OCI-LY3 (cell line): Measurements from ENCODE around the gene NDRG3.

Experiments
- CTCF ChIP-seq: fragments of 200-600, 300-600 bp; sonication (generic); IDR thresholded peaks from 2 replicates; pipeline ENCODE4 v1.5.1; 2014; ENCODE audit warnings: antibody characterized with exemption, low read length, low read depth
- EZH2phosphoT487 ChIP-seq: fragments of 200-600 bp; shearing (Covaris generic); IDR thresholded peaks from 2 replicates; pipeline ENCODE4 v1.6.1; 2018; ENCODE audit warnings: antibody characterized with exemption, mixed run types, low read depth

DNA sequence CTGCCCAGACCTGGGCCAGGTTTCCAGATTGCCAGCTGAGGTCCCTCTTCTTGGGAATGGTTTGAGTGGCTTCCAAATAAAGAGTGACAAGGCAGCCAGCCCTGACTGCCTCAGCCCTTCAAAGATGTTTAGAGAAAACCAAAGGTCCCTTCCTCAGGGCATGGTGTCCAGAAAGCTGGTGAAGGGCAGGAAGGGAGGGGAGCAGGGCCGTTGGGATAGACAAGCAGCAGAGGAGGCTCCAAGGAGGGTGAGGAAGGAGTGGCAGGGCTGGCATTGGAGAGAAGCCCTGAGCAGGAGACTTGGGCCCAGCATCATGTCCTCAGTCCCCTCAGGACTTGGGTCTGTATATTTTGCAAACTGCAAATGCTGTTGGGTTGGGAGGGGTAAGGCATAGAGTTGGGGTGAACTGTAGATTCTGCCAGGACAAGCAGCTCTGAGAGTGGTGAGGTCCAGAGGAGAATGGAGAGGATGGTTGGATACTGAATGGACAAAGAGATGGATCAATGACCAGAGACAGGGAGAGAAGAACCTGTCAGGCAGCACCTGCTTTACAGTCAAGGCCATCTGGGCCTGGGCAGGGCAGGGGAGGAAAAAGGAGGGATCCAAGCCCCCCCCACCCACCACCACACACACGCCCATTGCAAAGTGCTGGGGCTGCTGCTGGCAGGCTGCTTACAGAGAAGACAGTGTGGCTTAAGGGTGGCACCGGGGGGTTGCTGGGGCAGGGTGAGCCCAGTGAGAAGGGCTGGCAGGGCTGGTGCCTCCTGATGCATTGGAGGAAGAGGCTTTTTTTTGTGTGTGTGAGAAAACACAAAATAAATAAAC is 33.2 kb upstream of the NDRG3 start:
- TF ChIP-seq CTCF (no peak), EZH2phosphoT487 (no peak)
